Thyroid gland (tissue), 4 donors: ENCODE measurements around the gene GPR158. TPM values are rescaled to one million over a fixed set of nuclear protein-coding genes. Genes with fewer than 3 reads are reported as not detected.

ENCODE experiments used
- DNase-seq, 2 donors: peaks; one replicate each; pipeline ENCODE4 v3.0.0-alpha.2; 2019
- H3K27ac ChIP-seq, 3 donors: fragments of 200-600 bp; sonication (generic); 1 replicate in 2 of 3; 2 replicates in 1 of 3; pipeline ENCODE4 v1.5.1; 2016 to 2019; ENCODE audit warnings: mild to moderate bottlenecking in 1 of 3, moderate library complexity in 1 of 3
- H3K27me3 ChIP-seq: fragments of 200-600 bp; sonication (generic); one replicate; pipeline ENCODE4 v1.5.1; 2019
- H3K36me3 ChIP-seq, 2 donors: fragments of 200-600 bp; sonication (generic); one replicate each; pipeline ENCODE4 v1.5.1; 2016 to 2019
- H3K4me1 ChIP-seq, 2 donors: fragments of 200-600 bp; sonication (generic); one replicate each; pipeline ENCODE4 v1.5.1; 2017 to 2019
- H3K4me3 ChIP-seq, 3 donors: fragments of 200-600 bp; sonication (generic); replicated peaks in 1 of 3; 1 replicate in 2 of 3; 2 replicates in 1 of 3; pipeline ENCODE4 v1.5.1; 2016; ENCODE audit warnings: mild to moderate bottlenecking in 1 of 3
- H3K9me3 ChIP-seq: fragments of 200-600 bp; sonication (generic); one replicate; pipeline ENCODE4 v1.5.1; 2017
- POLR2A ChIP-seq, 2 donors: fragments of 450-650 bp; IDR thresholded peaks; one replicate each; pipeline ENCODE4 v1.6.1; 2017; ENCODE audit warnings: antibody characterized with exemption in 2 of 2, mild to moderate bottlenecking in 2 of 2, moderate library complexity in 1 of 2
- WGBS, 2 donors: methylation state at CpG; one replicate each; pipeline ENCODE4 v1.1.5; 2017; 5-methylcytosine and 5-hydroxymethylcytosine counted together
- intact Hi-C: fragments of 100-400 bp; cut with DNase I; formaldehyde crosslinking; loops from one replicate; pipeline ENCODE4 v1.15.1; 2023
- total RNA-seq, 4 donors: library from RNA; depleted of rRNA; stranded (reverse); fragments of >200 nt; gene quantifications; one replicate each; pipeline ENCODE4 v1.2.3, GENCODE V29; 2016
- TF ChIP-seq, protein P1 (sequence below), 6 experiments: fragments of 200-600 bp in 3 of 6; fragments of 450-650 bp in 3 of 6; sonication (generic) in 3 of 6; IDR thresholded peaks; one replicate each; pipeline ENCODE4 v1.5.1; 2016 to 2019; ENCODE audit warnings: antibody characterized with exemption in 6 of 6, mild to moderate bottlenecking in 2 of 6, inconsistent platforms in 1 of 6, moderate library complexity in 1 of 6

GPR158 gene
- total RNA-seq, 4 donors from 2014 or later = 0.13 to 1.9 (median 1.2) TPM

DNA sequence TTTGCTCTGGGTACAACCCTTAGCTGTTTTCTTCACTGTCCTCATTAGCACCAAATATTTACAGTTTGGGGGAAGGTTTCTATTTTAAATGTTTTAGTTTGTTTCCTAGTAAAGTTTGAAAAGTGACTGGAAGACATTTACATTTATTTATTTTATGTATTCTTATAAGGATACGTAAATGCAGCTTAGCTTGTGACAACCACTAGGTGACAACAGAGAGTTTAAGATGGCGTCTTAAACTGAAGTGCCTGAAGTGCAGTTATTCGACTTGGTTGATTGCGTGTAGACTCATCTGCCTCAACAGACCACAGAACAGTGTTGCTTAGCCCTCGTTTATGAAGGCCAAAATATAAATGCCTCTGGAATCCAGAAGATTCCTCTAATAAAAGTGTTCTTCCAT lies 381.1 kb downstream of the GPR158 start:
- WGBS, 2 donors = 85 to 87% methylated on average over 5 of the region's 5 CpGs
- TF ChIP-seq, protein P1, sequence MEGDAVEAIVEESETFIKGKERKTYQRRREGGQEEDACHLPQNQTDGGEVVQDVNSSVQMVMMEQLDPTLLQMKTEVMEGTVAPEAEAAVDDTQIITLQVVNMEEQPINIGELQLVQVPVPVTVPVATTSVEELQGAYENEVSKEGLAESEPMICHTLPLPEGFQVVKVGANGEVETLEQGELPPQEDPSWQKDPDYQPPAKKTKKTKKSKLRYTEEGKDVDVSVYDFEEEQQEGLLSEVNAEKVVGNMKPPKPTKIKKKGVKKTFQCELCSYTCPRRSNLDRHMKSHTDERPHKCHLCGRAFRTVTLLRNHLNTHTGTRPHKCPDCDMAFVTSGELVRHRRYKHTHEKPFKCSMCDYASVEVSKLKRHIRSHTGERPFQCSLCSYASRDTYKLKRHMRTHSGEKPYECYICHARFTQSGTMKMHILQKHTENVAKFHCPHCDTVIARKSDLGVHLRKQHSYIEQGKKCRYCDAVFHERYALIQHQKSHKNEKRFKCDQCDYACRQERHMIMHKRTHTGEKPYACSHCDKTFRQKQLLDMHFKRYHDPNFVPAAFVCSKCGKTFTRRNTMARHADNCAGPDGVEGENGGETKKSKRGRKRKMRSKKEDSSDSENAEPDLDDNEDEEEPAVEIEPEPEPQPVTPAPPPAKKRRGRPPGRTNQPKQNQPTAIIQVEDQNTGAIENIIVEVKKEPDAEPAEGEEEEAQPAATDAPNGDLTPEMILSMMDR (IDR thresholded peaks at IDR 0.05) = no peak
- no peak for TF ChIP-seq POLR2A (IDR thresholded peaks at IDR 0.05)
- H3K36me3 ChIP-seq = no peaks in the 10 kb centered on the region
- no peaks in the 10 kb centered on the region for H3K4me1 ChIP-seq
- H3K4me3 ChIP-seq = no peak overlapping the region
- no peak for DNase-seq
- intact Hi-C loops = no loop called here
- no peaks in the 10 kb centered on the region for H3K27me3 ChIP-seq
- no peak overlapping the region for H3K27ac ChIP-seq
- no peaks in the 10 kb centered on the region for H3K9me3 ChIP-seq

DNA sequence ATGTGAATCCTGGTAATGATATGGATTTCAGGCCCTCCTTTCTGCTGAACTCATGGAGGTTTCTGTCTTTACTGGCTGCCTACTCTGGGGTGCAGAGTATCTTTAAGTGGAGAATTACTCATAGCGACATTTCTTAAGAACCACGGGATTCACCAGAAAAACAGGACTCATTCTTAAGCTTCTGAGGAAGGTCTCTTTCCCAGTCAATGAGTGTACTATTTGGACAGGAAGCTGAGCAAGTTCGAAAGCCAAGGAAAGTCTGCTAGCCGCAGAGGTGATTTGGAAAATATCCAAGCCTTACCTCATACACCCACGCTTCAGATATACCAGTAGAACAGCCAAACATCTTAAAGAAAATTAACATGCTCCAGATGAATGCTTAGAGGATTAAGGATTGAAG lies 381.7 kb downstream of the GPR158 start:
- H3K27ac ChIP-seq = no peak overlapping the region
- intact Hi-C loops = no loop called here
- H3K4me3 ChIP-seq = no peak overlapping the region
- H3K4me1 ChIP-seq = no peaks in the 10 kb centered on the region
- H3K36me3 ChIP-seq = no peaks in the 10 kb centered on the region
- 13 to 15% methylated on average over 5 of the region's 5 CpGs for WGBS, 2 donors
- TF ChIP-seq POLR2A (IDR thresholded peaks at IDR 0.05) = no peak
- TF ChIP-seq, protein P1 (IDR thresholded peaks at IDR 0.05) = no peak
- H3K27me3 ChIP-seq = no peaks in the 10 kb centered on the region
- peak; percentile 6 for DNase-seq
- no peaks in the 10 kb centered on the region for H3K9me3 ChIP-seq

DNA sequence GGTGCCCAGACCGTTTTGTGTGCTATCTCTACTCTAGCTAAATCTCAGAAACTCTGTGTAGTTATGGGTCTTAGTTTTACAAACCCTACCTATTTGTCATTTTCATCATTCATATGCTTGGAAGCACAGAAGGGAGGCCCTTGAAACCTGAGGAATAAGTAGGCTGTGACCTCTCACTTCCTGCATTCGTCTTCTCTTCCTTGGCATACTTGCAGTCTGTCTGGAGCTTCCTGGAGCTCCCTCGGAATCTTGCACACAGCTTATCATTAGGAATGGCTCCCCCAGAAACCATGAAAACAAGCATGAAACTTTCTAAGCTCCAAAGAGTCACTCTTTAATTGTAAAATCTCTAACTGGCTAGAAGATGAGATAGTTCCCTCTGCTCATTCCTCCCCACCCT lies 382.3 kb downstream of the GPR158 start:
- DNase-seq = no peak
- Histone ChIP-seq H3K9me3 (no peaks in the 10 kb centered on the region), H3K4me1 (no peaks in the 10 kb centered on the region), H3K4me3 (no peak overlapping the region), H3K27me3 (no peaks in the 10 kb centered on the region), H3K36me3 (no peaks in the 10 kb centered on the region), H3K27ac (no peak overlapping the region)
- intact Hi-C loops = no loop called here
- TF ChIP-seq POLR2A (IDR thresholded peaks at IDR 0.05) = no peak
- TF ChIP-seq, protein P1 (IDR thresholded peaks at IDR 0.05) = no peak
- WGBS, 2 donors = 42 to 54% methylated on average over 3 of the region's 3 CpGs

DNA sequence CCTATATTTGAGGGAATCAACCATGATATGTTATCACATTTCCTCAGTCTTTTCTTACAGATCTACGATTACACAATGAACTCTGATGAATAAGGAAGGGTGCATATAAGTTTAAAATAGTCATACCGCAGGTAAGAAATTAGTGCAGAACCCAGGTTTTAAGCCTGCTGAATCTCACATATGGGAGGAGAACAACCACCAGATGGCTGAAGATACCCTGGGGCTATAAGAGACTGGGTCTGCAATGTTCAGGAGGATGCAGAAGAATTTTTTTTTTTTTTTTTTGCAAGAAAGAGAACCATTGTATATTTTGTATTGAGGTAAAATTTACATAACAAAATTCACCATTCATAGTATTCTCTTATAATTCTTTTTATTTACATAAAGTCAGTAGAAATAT lies 387.0 kb downstream of the GPR158 start:
- no peaks in the 10 kb centered on the region for H3K27me3 ChIP-seq
- intact Hi-C loops = no loop called here
- H3K4me1 ChIP-seq = no peaks in the 10 kb centered on the region
- no peaks in the 10 kb centered on the region for H3K36me3 ChIP-seq
- no peak overlapping the region for H3K27ac ChIP-seq
- no peaks in the 10 kb centered on the region for H3K9me3 ChIP-seq
- no peak overlapping the region for H3K4me3 ChIP-seq
- TF ChIP-seq, protein P1 (IDR thresholded peaks at IDR 0.05) = no peak
- no peak for TF ChIP-seq POLR2A (IDR thresholded peaks at IDR 0.05)
- WGBS, 2 donors = 90 to 95% methylated on average over 2 of the region's 2 CpGs
- no peak for DNase-seq

DNA sequence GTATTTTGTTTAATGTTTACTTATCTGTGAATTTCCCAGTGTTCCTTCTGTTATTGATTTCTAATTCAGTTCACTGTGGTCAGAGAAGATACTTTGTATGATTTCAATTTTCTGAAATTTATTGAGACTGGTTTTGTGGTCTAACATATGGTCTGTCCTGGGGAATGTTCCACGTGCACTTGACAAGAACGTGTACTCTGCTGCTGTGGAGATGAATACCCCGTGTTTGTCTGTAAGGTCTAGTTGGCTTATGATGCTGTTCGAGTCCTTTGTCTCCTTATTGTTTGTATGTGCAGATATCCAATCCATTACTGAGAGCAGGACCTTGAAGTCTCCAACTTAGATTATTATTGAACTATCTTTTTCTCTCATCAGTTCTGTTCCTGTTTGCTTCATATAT lies 387.7 kb downstream of the GPR158 start:
- 87 to 90% methylated on average over 4 of the region's 4 CpGs for WGBS, 2 donors
- no peak for DNase-seq

More for the DNA sequence above, 387.7 kb downstream of the GPR158 start:
- Histone ChIP-seq H3K9me3 (no peaks in the 10 kb centered on the region), H3K27me3 (no peaks in the 10 kb centered on the region), H3K4me3 (no peak overlapping the region), H3K27ac (no peak overlapping the region), H3K36me3 (no peaks in the 10 kb centered on the region), H3K4me1 (no peaks in the 10 kb centered on the region)
- TF ChIP-seq, protein P1 (IDR thresholded peaks at IDR 0.05) = no peak
- TF ChIP-seq POLR2A (IDR thresholded peaks at IDR 0.05) = no peak
- intact Hi-C loops = no loop called here
